ENCODE data around the gene ADPRS. TPM values are rescaled to one million over a fixed set of nuclear protein-coding genes. Genes with fewer than 3 reads are reported as not detected.

ADPRS gene
- total RNA-seq, 2 experiments from 2014 or later: 22.6 to 24.6 TPM

DNA sequence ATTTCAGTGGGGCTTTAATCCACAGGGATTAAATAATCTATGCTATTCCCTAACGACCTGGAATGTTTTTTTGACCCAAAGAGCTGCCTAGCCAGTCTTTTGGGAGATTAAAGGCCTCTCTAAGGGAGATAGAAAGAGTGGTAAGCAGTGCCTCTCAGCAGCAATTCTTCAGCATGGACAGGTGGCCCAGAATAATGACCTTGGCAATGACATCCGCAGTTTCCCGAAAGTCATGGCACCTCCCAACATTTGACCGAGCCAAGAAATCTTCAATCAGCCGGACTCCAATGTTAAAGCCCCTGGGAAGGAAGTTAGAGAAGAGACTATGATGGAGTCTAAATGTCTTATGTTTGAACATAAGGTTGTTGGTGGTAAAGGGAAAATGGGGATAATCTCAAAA is 50.8 kb downstream of the ADPRS start:
- peaks cover 5% of the 10 kb centered on the region for H3K4me1 ChIP-seq (ENCODE audit: insufficient read depth, low read length)
- no peak for ATAC-seq (ENCODE audit: poor library complexity)
- Mint-ChIP-seq H3K27ac (no peak overlapping the region), H3K4me1 (ENCODE audit: low read depth) (peaks cover 35% of the 10 kb centered on the region), H3K27me3 (no peaks in the 10 kb centered on the region), H3K36me3 (ENCODE audit: low read depth) (peaks cover 57% of the 10 kb centered on the region), H3K4me3 (no peak overlapping the region), H3K9me3 (no peaks in the 10 kb centered on the region)
- H3K9me3 ChIP-seq (ENCODE audit: control insufficient read depth in 1 of 2, insufficient read depth in 1 of 2, low read length in 2 of 2): no peaks in the 10 kb centered on the region
- H3K27ac ChIP-seq (ENCODE audit: low read depth in 1 of 2, low read length in 2 of 2): no peak overlapping the region
- DNase-seq: no peak
- peaks cover 41% of the 10 kb centered on the region for H3K36me3 ChIP-seq (ENCODE audit: insufficient read depth, low read length)
- POLR2A ChIA-PET: interaction anchor here (0.8 to 1.0 kb wide), 3 partner anchors 10 to 30 kb away, joined by 3 read pairs; partner anchors contain the start of gene TRAPPC3
- CTCF ChIA-PET: no interaction called here
- H3K27me3 ChIP-seq (ENCODE audit: control insufficient read depth in 1 of 2, insufficient read depth in 2 of 2, low read length in 2 of 2): no peaks in the 10 kb centered on the region
- intact Hi-C loops (cut with DNase I, micrococcal nuclease): no loop called here
- TF ChIP-seq, protein P1, sequence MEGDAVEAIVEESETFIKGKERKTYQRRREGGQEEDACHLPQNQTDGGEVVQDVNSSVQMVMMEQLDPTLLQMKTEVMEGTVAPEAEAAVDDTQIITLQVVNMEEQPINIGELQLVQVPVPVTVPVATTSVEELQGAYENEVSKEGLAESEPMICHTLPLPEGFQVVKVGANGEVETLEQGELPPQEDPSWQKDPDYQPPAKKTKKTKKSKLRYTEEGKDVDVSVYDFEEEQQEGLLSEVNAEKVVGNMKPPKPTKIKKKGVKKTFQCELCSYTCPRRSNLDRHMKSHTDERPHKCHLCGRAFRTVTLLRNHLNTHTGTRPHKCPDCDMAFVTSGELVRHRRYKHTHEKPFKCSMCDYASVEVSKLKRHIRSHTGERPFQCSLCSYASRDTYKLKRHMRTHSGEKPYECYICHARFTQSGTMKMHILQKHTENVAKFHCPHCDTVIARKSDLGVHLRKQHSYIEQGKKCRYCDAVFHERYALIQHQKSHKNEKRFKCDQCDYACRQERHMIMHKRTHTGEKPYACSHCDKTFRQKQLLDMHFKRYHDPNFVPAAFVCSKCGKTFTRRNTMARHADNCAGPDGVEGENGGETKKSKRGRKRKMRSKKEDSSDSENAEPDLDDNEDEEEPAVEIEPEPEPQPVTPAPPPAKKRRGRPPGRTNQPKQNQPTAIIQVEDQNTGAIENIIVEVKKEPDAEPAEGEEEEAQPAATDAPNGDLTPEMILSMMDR (IDR thresholded peaks at IDR 0.05): no peak
- H3K4me3 ChIP-seq (ENCODE audit: low read length): no peak overlapping the region

DNA sequence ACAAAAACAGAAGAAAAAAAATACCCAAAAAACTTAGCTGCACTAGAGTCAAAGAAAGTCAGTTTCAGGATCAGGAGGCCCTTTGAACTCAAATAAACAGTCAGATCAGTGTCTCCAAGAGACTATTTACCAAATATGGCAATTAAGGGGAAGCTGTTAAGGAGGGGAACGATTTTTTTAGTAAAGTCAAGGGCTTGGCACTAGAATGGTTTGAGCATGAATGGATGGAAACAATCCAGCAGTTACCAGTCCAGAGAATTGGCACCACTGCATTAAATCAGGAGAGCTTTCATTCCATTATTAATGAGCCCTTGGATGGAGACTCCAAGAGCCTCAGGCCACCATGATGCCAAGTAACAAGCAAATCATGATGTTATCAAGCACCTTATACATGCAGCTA is 53.4 kb downstream of the ADPRS start:
- H3K36me3 ChIP-seq (ENCODE audit: insufficient read depth, low read length): peaks cover 30% of the 10 kb centered on the region
- no peak overlapping the region for H3K27ac ChIP-seq (ENCODE audit: low read depth in 1 of 2, low read length in 2 of 2)
- peaks cover 38% of the 10 kb centered on the region for H3K4me1 Mint-ChIP-seq (ENCODE audit: low read depth)
- ChIA-PET POLR2A (no interaction called here), CTCF (no interaction called here)
- H3K4me3 Mint-ChIP-seq: no peak overlapping the region
- no peaks in the 10 kb centered on the region for H3K27me3 ChIP-seq (ENCODE audit: control insufficient read depth in 1 of 2, insufficient read depth in 2 of 2, low read length in 2 of 2)
- intact Hi-C loops (cut with DNase I, micrococcal nuclease): no loop called here
- TF ChIP-seq, protein P1 (IDR thresholded peaks at IDR 0.05): no peak
- ATAC-seq (ENCODE audit: poor library complexity) (no peak), DNase-seq (no peak)
- peaks cover 47% of the 10 kb centered on the region for H3K36me3 Mint-ChIP-seq (ENCODE audit: low read depth)
- H3K27ac Mint-ChIP-seq: peak overlapping the region; percentile 68
- no peak overlapping the region for H3K4me3 ChIP-seq (ENCODE audit: low read length)
- no peaks in the 10 kb centered on the region for H3K9me3 Mint-ChIP-seq
- H3K27me3 Mint-ChIP-seq: no peaks in the 10 kb centered on the region
- no peaks in the 10 kb centered on the region for H3K9me3 ChIP-seq (ENCODE audit: control insufficient read depth in 1 of 2, insufficient read depth in 1 of 2, low read length in 2 of 2)
- H3K4me1 ChIP-seq (ENCODE audit: insufficient read depth, low read length): peaks cover 2% of the 10 kb centered on the region

- Histone ChIP-seq H3K4me1 (ENCODE audit: insufficient read depth, low read length) (peaks cover 14% of the 10 kb centered on the region), H3K36me3 (ENCODE audit: insufficient read depth, low read length) (peaks cover 16% of the 10 kb centered on the region), H3K4me3 (ENCODE audit: low read length) (no peak overlapping the region), H3K27ac (ENCODE audit: low read depth in 1 of 2, low read length in 2 of 2) (no peak overlapping the region), H3K9me3 (ENCODE audit: control insufficient read depth in 1 of 2, insufficient read depth in 1 of 2, low read length in 2 of 2) (no peaks in the 10 kb centered on the region), H3K27me3 (ENCODE audit: control insufficient read depth in 1 of 2, insufficient read depth in 2 of 2, low read length in 2 of 2) (no peaks in the 10 kb centered on the region)
- H3K9me3 Mint-ChIP-seq: no peaks in the 10 kb centered on the region
- DNase-seq (no peak), ATAC-seq (ENCODE audit: poor library complexity) (no peak)
- POLR2A ChIA-PET: no interaction called here
- CTCF ChIA-PET: no interaction called here
- H3K36me3 Mint-ChIP-seq (ENCODE audit: low read depth): peaks cover 34% of the 10 kb centered on the region
- H3K4me1 Mint-ChIP-seq (ENCODE audit: low read depth): peaks cover 46% of the 10 kb centered on the region
- peak overlapping the region; percentile 0 for H3K27ac Mint-ChIP-seq
- intact Hi-C loops (cut with DNase I, micrococcal nuclease): no loop called here
- TF ChIP-seq, protein P1 (IDR thresholded peaks at IDR 0.05): no peak
- no peak overlapping the region for H3K4me3 Mint-ChIP-seq
- H3K27me3 Mint-ChIP-seq: no peaks in the 10 kb centered on the region
These were observed 54.7 kb downstream of the ADPRS start for GRCh38 chr1:36143424-36143823.

Other genes with a start within 250 kb of the ADPRS start
- gene AGO1, start 205.7 kb upstream of the ADPRS start, total RNA-seq: 10 to 100 TPM; 15.2 to 16.3 TPM
- gene AGO3, start 157.8 kb upstream of the ADPRS start, total RNA-seq: 10 to 100 TPM; 31.3 to 34.5 TPM
- under 1 TPM; 0.22 to 0.33 TPM for gene TEKT2, start 4.8 kb upstream of the ADPRS start, total RNA-seq
- under 1 TPM; 0.05 to 0.06 TPM for gene COL8A2, start 36.3 kb downstream of the ADPRS start, total RNA-seq
- gene TRAPPC3, start 60.6 kb downstream of the ADPRS start, total RNA-seq: 10 to 100 TPM; 18.4 to 21.3 TPM
- 100 to 1,000 TPM; 156 to 163 TPM for gene MAP7D1, start 67.3 kb downstream of the ADPRS start, total RNA-seq
- gene THRAP3, start 135.6 kb downstream of the ADPRS start, total RNA-seq: 10 to 100 TPM; 68.7 to 76.1 TPM
- 1 to 10 TPM; 1.9 to 2.6 TPM for gene SH3D21, start 217.5 kb downstream of the ADPRS start, total RNA-seq
- 1 to 10 TPM; 1.5 to 1.8 TPM for gene EVA1B, start 234.8 kb downstream of the ADPRS start, total RNA-seq